GM12878 (cell line): Measurements from ENCODE around the gene EIF2D. TPM values are rescaled to one million over a fixed set of nuclear protein-coding genes. Genes with fewer than 3 reads are reported as not detected.

Experiments used
- ATAC-seq: fragments of 200-7000 bp; cut with Tn5 transposase; 3 replicates; pipeline ENCODE4 v1.9.1; 2020; ENCODE audit warnings: mild to moderate bottlenecking, moderate library complexity
- BruUV-seq: library from RNA; stranded (reverse); fragments of 400-500 nt; replicated peaks from 2 replicates; lab custom pipeline; 2021; lab: Mats Ljungman, UMichigan
- CTCF ChIA-PET: fragments of 300-600 bp; sonication (Branson Sonifier 250); formaldehyde crosslinking; extraction: SDS; loops from one replicate; lab custom pipeline; 2021; ENCODE audit warnings: inconsistent platforms; lab: Yijun Ruan, JAX
- POLR2A ChIA-PET: fragments of 350-600 bp; formaldehyde crosslinking; extraction: SDS; loops from one replicate; lab custom pipeline; 2021; ENCODE audit warnings: inconsistent platforms; lab: Charles Lee
- RAD21 ChIA-PET: fragments of 300-600 bp; sonication (Branson Sonifier 250); formaldehyde crosslinking; loops from one replicate; lab custom pipeline; 2023; ENCODE audit warnings: antibody characterized with exemption; ENCODE audit not compliant: unreplicated experiment; lab: Charles Lee
- SMC1A ChIA-PET: fragments of 300-600 bp; sonication (Branson Sonifier 250); formaldehyde crosslinking; loops from one replicate; lab custom pipeline; 2023; ENCODE audit not compliant: unreplicated experiment, uncharacterized antibody; lab: Charles Lee
- DNase-seq: peaks from one replicate; pipeline ENCODE4 v3.0.0-alpha.2; 2011; ENCODE audit warnings: low read depth, low spot score
- FAIRE-seq: peaks from 3 replicates; lab custom pipeline; 2011; peaks lifted over from hg19 to GRCh38; lab: Jason Lieb, UNC
- H2AFZ ChIP-seq: 2 replicates; pipeline ENCODE4 v1.6.0; 2011; ENCODE audit warnings: low read depth, low read length, control low read depth; ENCODE audit not compliant: control insufficient read depth
- H3K27ac ChIP-seq: 2 replicates; pipeline ENCODE4 v1.5.1; 2011; ENCODE audit warnings: control low read depth; ENCODE audit not compliant: control insufficient read depth, insufficient read depth
- H3K27me3 ChIP-seq, 2 experiments: replicated peaks in 1 of 2; 2 replicates each; pipeline versions ENCODE4 v1.6.0 to v1.6.1; 2011; ENCODE audit warnings: low read length in 1 of 2; ENCODE audit not compliant: control insufficient read depth in 2 of 2, insufficient read depth in 2 of 2
- H3K36me3 ChIP-seq, 2 experiments: 2 replicates each; pipeline ENCODE4 v1.5.1; 2011; ENCODE audit warnings: low read length in 1 of 2; ENCODE audit not compliant: control insufficient read depth in 2 of 2, insufficient read depth in 2 of 2
- H3K4me1 ChIP-seq: 2 replicates; pipeline ENCODE4 v1.6.1; 2011; ENCODE audit warnings: mild to moderate bottlenecking, low read length, moderate library complexity, mixed read lengths; ENCODE audit not compliant: control insufficient read depth, insufficient read depth
- H3K4me2 ChIP-seq: 2 replicates; pipeline ENCODE4 v1.6.0; 2011; ENCODE audit warnings: control low read depth; ENCODE audit not compliant: control insufficient read depth, insufficient read depth
- H3K4me3 ChIP-seq: fragments of 200-600 bp; sonication (generic); 2 replicates; pipeline ENCODE4 v1.5.1; 2016
- H3K79me2 ChIP-seq: 2 replicates; pipeline ENCODE4 v1.6.0; 2011; ENCODE audit warnings: low read length; ENCODE audit not compliant: control insufficient read depth, insufficient read depth
- H3K9ac ChIP-seq: 2 replicates; pipeline ENCODE4 v1.8.0; 2011; ENCODE audit warnings: low read length, control low read depth, mixed read lengths; ENCODE audit not compliant: control insufficient read depth, insufficient read depth
- H3K9me3 ChIP-seq: replicated peaks from 3 replicates; pipeline ENCODE4 v1.5.1; 2011; ENCODE audit warnings: mild to moderate bottlenecking, low read length; ENCODE audit not compliant: control insufficient read depth, insufficient read depth
- H4K20me1 ChIP-seq: 2 replicates; pipeline ENCODE4 v1.6.0; 2011; ENCODE audit not compliant: control insufficient read depth, insufficient read depth
- BHLHE40 ChIP-seq, 2 experiments: fragments of 450-650 bp in 1 of 2; IDR thresholded peaks; 2 replicates each; pipeline ENCODE4 v1.6.1; 2011 to 2017; ENCODE audit warnings: low read depth in 2 of 2, borderline replicate concordance in 1 of 2, improper control_type of control experiment in 1 of 2, low read length in 1 of 2, mild to moderate bottlenecking in 1 of 2
- CBFB ChIP-seq: IDR thresholded peaks from 2 replicates; pipeline ENCODE4 v1.6.1; 2016; ENCODE audit warnings: antibody characterized with exemption, low read depth
- CBX3 ChIP-seq: fragments of 200-600 bp; sonication (generic); IDR thresholded peaks from 2 replicates; pipeline ENCODE4 v1.6.1; 2016; ENCODE audit warnings: low read depth, borderline replicate concordance
- CHD1 ChIP-seq: IDR thresholded peaks from 2 replicates; pipeline ENCODE4 v1.6.1; 2012; ENCODE audit warnings: low read depth, low read length, improper control_type of control experiment
- EED ChIP-seq: sonication (generic); IDR thresholded peaks from 2 replicates; pipeline ENCODE4 v1.6.1; 2016; ENCODE audit warnings: antibody characterized with exemption, low read depth
- EZH2 ChIP-seq: IDR thresholded peaks from 2 replicates; pipeline ENCODE4 v1.6.1; 2012; ENCODE audit warnings: low read depth, mild to moderate bottlenecking, control low read depth, inconsistent platforms, low read length, borderline replicate concordance; ENCODE audit not compliant: control insufficient read depth
- HDAC2 ChIP-seq: fragments of 200-600 bp; sonication (generic); IDR thresholded peaks from 2 replicates; pipeline ENCODE4 v1.6.1; 2017
- MEF2A ChIP-seq: IDR thresholded peaks from 2 replicates; pipeline ENCODE4 v1.6.1; 2011; ENCODE audit warnings: low read depth, mild to moderate bottlenecking, low read length, moderate library complexity; ENCODE audit not compliant: insufficient read depth
- NFYA ChIP-seq: IDR thresholded peaks from 2 replicates; pipeline ENCODE4 v1.6.1; 2011; ENCODE audit warnings: low read depth, mild to moderate bottlenecking, low read length, improper control_type of control experiment, borderline replicate concordance
- POLR2AphosphoS5 ChIP-seq: IDR thresholded peaks from 2 replicates; pipeline ENCODE4 v1.6.1; 2011; ENCODE audit warnings: mild to moderate bottlenecking, low read length, inconsistent platforms
- RUNX3 ChIP-seq: IDR thresholded peaks from 2 replicates; pipeline ENCODE4 v1.6.1; 2012; ENCODE audit warnings: low read length, inconsistent platforms
- SP1 ChIP-seq: IDR thresholded peaks from one replicate; pipeline ENCODE4 v1.6.1; 2011; ENCODE audit warnings: low read depth, low read length
- TAF1 ChIP-seq: IDR thresholded peaks from 2 replicates; pipeline ENCODE4 v1.6.1; 2011; ENCODE audit warnings: mild to moderate bottlenecking, low read depth, low read length, borderline replicate concordance
- TBL1XR1 ChIP-seq: IDR thresholded peaks from 2 replicates; pipeline ENCODE4 v1.6.1; 2012; ENCODE audit warnings: low read depth, low read length, improper control_type of control experiment
- YY1 ChIP-seq: IDR thresholded peaks from 2 replicates; pipeline ENCODE4 v1.6.1; 2011; ENCODE audit warnings: low read depth, mild to moderate bottlenecking, low read length
- WGBS: methylation state at CpG from one replicate; pipeline ENCODE4 v1.1.6; 2016; ENCODE audit warnings: low lambda C conversion rate; ENCODE audit not compliant: insufficient replicate concordance, insufficient coverage; ENCODE audit errors: missing lambda C conversion rate; 5-methylcytosine and 5-hydroxymethylcytosine counted together
- in situ Hi-C: fragments of 300-500 bp; cut with MboI; formaldehyde crosslinking; loops from 9 replicates; pipeline ENCODE4 v1.14.3; 2018; ENCODE audit warnings: mixed read lengths
- intact Hi-C: fragments of 100-400 bp; cut with micrococcal nuclease; formaldehyde crosslinking; loops from one replicate; pipeline ENCODE4 v1.14.2; 2022; ENCODE audit not compliant: unreplicated experiment
- polyA plus RNA-seq, 11 experiments: library from polyadenylated mRNA; depleted of rRNA in 4 of 11; unstranded in 6 of 11; stranded (reverse) in 5 of 11; fragments of >200 nt; fragmentation: Nextera tagmentation in 4 of 11; fragmentation: Illumina TruSeq in 1 of 11; extraction: Ambion mirVana in 4 of 11; extraction: Trizol in 1 of 11; gene quantifications; 1 replicate in 1 of 11; 2 replicates in 10 of 11; pipeline versions ENCODE4 v1.2.1 to v1.2.3, GENCODE V29; 2011 to 2016; ENCODE audit warnings: inconsistent platforms in 2 of 11, missing spikeins in 2 of 11, low read depth in 1 of 11
- total RNA-seq, 4 experiments: library from RNA; depleted of rRNA in 3 of 4; stranded (reverse); fragments of >200 nt in 3 of 4; fragmentation: Illumina TruSeq in 1 of 4; extraction: Trizol in 1 of 4; gene quantifications; 2 replicates each; pipeline versions ENCODE4 v1.2.1 to v1.2.3, GENCODE V29; 2013 to 2021
- TF ChIP-seq, protein P1 (sequence below): IDR thresholded peaks from 2 replicates; pipeline ENCODE4 v1.6.1; 2011; ENCODE audit warnings: mild to moderate bottlenecking, low read depth, low read length, moderate library complexity; ENCODE audit not compliant: insufficient replicate concordance

EIF2D gene
- total and polyA plus RNA-seq, 10 of the 15 experiments (the other 5 are each of a cell fraction or from before 2014, with no cell fraction given) = 65.2 to 133 (median 79.0) TPM

DNA sequence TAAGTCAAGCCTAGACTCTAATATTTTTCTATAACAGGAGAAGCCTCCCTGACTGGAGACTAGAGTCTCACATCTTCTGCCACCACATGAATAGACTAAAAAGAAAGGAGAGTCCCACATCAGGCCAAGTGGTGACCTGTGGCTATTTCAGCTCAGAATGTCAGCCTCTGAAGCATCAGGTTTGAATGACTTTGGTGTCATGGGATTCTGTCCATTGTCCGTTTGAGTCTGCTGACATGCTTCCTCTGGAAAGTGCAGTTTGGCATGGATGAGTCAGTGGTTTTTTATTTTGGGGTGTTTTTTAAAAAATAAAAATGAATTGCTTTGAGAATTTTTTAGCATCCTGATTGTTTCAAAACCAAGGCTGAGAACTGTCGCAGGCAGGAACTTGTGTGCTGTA lies 42.6 kb upstream of the EIF2D start:
- Histone ChIP-seq H3K4me1 (peaks cover 6% of the 10 kb centered on the region), H3K36me3 (peaks cover 0 to 13% of the 10 kb centered on the region in 2 experiments; a peak in 2 of 4 replicates), H3K27ac (no peak overlapping the region), H3K4me2 (no peak overlapping the region), H3K79me2 (no peaks in the 10 kb centered on the region), H3K9ac (no peak overlapping the region), H3K9me3 (no peaks in the 10 kb centered on the region)
- no peak for FAIRE-seq
- TF ChIP-seq YY1 = no peak
- TF ChIP-seq EZH2 = no peak
- no peak for TF ChIP-seq TBL1XR1
- TF ChIP-seq CHD1 = no peak
- TF ChIP-seq, protein P1, sequence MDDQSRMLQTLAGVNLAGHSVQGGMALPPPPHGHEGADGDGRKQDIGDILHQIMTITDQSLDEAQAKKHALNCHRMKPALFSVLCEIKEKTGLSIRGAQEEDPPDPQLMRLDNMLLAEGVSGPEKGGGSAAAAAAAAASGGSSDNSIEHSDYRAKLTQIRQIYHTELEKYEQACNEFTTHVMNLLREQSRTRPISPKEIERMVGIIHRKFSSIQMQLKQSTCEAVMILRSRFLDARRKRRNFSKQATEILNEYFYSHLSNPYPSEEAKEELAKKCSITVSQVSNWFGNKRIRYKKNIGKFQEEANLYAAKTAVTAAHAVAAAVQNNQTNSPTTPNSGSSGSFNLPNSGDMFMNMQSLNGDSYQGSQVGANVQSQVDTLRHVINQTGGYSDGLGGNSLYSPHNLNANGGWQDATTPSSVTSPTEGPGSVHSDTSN = no peak
- TF ChIP-seq CBX3 = no peak
- TF ChIP-seq CBFB = no peak
- TF ChIP-seq TAF1 = no peak
- no peak for TF ChIP-seq BHLHE40 (IDR thresholded peaks at IDR 0.05; ENCODE audit: borderline replicate concordance in 1 of 2, low read depth in 2 of 2, low read length in 1 of 2)
- no peak for TF ChIP-seq POLR2AphosphoS5
- TF ChIP-seq MEF2A = no peak
- TF ChIP-seq EED = no peak
- TF ChIP-seq RUNX3 = no peak
- TF ChIP-seq SP1 = no peak
- no peak for TF ChIP-seq HDAC2
- TF ChIP-seq NFYA = no peak
- TF ChIP-seq, all 136 proteins: peak for 0
- RAD21 ChIA-PET = interaction anchor here (0.9 to 1.3 kb wide), 3 partner anchors 9 to 22 kb away, joined by 3 to 5 read pairs (median 4); partner anchors contain the start of gene DYRK3
- POLR2A ChIA-PET = no interaction called here
- intact Hi-C loops = no loop called here
- CTCF ChIA-PET = interaction anchor here (1.2 to 28.3 kb wide), 8 partner anchors 9 to 154 kb away, joined by 3 to 1150 read pairs (median 12); partner anchors contain the start of genes DYRK3 and EIF2D
- in situ Hi-C loops = no loop called here
- WGBS = 96% methylated on average over 2 of the region's 2 CpGs
- no TSS peak for BruUV-seq
- H2AFZ ChIP-seq = no peak overlapping the region
- DNase-seq (no peak), ATAC-seq (no peak)
- SMC1A ChIA-PET = interaction anchor here (1.1 to 4.7 kb wide), 4 partner anchors 9 to 44 kb away, joined by 3 to 35 read pairs (median 4); no protein-coding TSS in a partner anchor
- no peaks in the 10 kb centered on the region for H4K20me1 ChIP-seq
- H3K4me3 ChIP-seq = no peak overlapping the region
- H3K27me3 ChIP-seq = no peaks in the 10 kb centered on the region
